H1 (cell line): ENCODE measurements around the gene MAML3. TPM values are rescaled to one million over a fixed set of nuclear protein-coding genes. Genes with fewer than 3 reads are reported as not detected.

Experiments used
- BACH1 ChIP-seq: IDR thresholded peaks from 2 replicates; pipeline ENCODE4 v1.6.1; 2012; ENCODE audit warnings: low read length, improper control_type of control experiment
- polyA plus RNA-seq, 7 experiments: library from polyadenylated mRNA; depleted of rRNA in 3 of 7; stranded (reverse) in 5 of 7; unstranded in 2 of 7; fragments of >200 nt in 5 of 7; fragments of 200-250 nt in 2 of 7; gene quantifications; 1 replicate in 5 of 7; 2 replicates in 1 of 7; 4 replicates in 1 of 7; pipeline versions ENCODE4 v1.2.1 to v1.2.3, GENCODE V29; 2011 to 2013; ENCODE audit warnings: missing spikeins in 2 of 7, mixed read lengths in 2 of 7
- total RNA-seq: library from RNA; stranded (reverse); fragmentation: NEBNext Ultra II Directional; extraction: Animal tissue kit (Norgen Biotek cat#: 25700); gene quantifications from 2 replicates; pipeline ENCODE4 v1.2.1, GENCODE V29; 2021

Gene MAML3
- total and polyA plus RNA-seq, 2 of the 8 experiments (the other 6 are each of a cell fraction or from before 2014, with no cell fraction given), result 2.1 to 5.7 TPM

DNA sequence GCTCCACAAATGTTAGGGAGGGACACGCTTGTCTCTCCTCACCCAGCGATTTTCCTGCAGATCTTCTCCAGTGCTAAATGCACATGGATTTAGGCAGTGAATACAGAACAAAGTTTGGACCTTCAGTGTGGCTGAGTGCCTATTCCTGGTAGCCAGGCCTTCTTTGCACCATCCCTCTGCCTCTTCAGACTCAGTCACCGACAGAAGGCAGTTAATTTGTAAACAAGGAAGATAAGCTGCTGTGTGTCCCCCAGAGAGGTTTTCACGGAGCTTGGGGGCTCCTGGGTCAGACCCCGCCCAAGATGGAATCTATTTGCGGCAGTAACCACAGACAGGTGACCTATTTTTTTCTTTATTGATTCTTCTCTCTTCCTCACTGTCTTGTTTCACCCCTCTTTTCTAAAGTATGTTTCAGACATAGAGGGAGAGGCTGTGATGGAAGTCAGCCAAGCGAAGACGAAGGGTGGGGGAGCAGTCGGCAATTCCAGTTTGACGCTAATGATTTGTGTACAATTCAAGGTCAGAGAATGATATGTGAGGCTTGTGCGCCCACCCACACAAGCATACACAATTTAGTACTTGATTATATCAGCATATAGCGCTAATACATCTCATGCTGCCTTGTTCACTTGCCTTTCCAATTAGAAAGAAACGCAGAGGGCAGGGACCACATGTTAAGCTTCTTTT, 287.6 kb downstream of the MAML3 start (continued):
- no peak for TF ChIP-seq BACH1
